SU-DHL-6 (cell line): ENCODE data around the gene C2orf15.

ENCODE experiments used
- EZH2phosphoT487 ChIP-seq: fragments of 200-600 bp; sonication (generic), shearing (Covaris generic); conservative IDR thresholded peaks from 2 replicates; pipeline ENCODE4 v1.6.1; 2018; ENCODE audit warnings: mild to moderate bottlenecking, antibody characterized with exemption, low read length, moderate library complexity, mixed read lengths
- TF ChIP-seq, protein P1 (sequence below): fragments of 200-600 bp; sonication (generic); IDR thresholded peaks from one replicate; pipeline ENCODE4 v1.5.1; 2017; ENCODE audit warnings: antibody characterized with exemption, mild to moderate bottlenecking, low read length, moderate library complexity; ENCODE audit not compliant: insufficient read depth, poor library complexity, severe bottlenecking

DNA sequence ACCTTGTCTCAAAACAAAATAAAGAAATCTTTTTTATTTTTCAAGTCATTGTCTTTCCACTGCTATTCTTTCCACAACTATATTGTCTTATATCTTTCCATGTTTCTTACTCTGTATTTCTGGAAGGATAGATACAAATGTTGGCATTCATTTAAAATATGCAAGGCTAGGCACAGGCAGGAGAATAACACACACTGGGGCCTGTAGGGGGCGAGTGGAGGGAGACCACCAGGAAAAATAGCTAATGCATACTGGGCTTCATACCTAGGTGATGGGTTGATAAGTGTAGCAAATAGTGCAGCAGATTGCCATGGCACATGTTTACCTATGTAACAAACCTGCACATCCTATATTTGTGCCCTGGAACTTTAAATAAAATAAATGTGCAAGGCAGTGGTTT lies 49.0 kb downstream of the C2orf15 start:
- TF ChIP-seq, protein P1, sequence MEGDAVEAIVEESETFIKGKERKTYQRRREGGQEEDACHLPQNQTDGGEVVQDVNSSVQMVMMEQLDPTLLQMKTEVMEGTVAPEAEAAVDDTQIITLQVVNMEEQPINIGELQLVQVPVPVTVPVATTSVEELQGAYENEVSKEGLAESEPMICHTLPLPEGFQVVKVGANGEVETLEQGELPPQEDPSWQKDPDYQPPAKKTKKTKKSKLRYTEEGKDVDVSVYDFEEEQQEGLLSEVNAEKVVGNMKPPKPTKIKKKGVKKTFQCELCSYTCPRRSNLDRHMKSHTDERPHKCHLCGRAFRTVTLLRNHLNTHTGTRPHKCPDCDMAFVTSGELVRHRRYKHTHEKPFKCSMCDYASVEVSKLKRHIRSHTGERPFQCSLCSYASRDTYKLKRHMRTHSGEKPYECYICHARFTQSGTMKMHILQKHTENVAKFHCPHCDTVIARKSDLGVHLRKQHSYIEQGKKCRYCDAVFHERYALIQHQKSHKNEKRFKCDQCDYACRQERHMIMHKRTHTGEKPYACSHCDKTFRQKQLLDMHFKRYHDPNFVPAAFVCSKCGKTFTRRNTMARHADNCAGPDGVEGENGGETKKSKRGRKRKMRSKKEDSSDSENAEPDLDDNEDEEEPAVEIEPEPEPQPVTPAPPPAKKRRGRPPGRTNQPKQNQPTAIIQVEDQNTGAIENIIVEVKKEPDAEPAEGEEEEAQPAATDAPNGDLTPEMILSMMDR = no peak
- TF ChIP-seq EZH2phosphoT487 = no peak
